ENCODE measurements around the gene PPP2R3A.

DNA sequence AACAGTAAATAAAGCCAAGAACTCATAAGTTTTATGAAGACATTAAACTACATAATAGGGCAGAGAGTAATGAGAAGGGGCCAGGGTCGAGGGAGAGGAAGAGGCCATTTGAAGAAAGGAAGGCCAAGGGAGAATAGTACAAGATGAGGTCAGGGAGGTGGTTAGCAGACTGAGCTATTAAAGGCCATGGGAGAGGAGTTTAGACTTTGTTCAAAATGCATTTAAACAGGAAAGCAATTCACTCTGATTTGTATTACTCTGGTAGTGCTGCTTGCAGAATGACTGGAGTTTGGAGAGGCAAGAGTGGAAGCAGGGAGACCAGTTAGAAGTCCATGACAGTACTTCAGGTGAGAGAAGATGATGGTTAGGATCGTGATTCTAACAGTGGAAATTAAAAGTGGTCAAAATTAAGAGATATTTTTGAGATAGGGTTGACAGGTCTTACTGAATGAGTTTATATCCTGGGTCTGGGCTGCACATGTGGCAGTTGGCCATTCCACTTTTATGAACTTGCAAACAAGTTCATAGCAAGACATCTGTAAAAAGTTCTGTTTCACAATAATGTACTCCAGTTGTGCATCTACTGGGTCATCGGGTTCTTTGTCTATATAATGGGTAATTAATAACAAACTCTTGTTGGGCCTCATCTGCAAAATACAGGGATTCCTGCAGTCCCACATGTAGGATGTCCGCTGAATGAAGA, 16.3 kb downstream of the PPP2R3A start:
- TF ChIP-seq, protein P1, sequence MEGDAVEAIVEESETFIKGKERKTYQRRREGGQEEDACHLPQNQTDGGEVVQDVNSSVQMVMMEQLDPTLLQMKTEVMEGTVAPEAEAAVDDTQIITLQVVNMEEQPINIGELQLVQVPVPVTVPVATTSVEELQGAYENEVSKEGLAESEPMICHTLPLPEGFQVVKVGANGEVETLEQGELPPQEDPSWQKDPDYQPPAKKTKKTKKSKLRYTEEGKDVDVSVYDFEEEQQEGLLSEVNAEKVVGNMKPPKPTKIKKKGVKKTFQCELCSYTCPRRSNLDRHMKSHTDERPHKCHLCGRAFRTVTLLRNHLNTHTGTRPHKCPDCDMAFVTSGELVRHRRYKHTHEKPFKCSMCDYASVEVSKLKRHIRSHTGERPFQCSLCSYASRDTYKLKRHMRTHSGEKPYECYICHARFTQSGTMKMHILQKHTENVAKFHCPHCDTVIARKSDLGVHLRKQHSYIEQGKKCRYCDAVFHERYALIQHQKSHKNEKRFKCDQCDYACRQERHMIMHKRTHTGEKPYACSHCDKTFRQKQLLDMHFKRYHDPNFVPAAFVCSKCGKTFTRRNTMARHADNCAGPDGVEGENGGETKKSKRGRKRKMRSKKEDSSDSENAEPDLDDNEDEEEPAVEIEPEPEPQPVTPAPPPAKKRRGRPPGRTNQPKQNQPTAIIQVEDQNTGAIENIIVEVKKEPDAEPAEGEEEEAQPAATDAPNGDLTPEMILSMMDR (conservative IDR thresholded peaks at IDR 0.05; ENCODE audit: low read depth in 2 of 2), result no peak
- TF ChIP-seq, protein P2, sequence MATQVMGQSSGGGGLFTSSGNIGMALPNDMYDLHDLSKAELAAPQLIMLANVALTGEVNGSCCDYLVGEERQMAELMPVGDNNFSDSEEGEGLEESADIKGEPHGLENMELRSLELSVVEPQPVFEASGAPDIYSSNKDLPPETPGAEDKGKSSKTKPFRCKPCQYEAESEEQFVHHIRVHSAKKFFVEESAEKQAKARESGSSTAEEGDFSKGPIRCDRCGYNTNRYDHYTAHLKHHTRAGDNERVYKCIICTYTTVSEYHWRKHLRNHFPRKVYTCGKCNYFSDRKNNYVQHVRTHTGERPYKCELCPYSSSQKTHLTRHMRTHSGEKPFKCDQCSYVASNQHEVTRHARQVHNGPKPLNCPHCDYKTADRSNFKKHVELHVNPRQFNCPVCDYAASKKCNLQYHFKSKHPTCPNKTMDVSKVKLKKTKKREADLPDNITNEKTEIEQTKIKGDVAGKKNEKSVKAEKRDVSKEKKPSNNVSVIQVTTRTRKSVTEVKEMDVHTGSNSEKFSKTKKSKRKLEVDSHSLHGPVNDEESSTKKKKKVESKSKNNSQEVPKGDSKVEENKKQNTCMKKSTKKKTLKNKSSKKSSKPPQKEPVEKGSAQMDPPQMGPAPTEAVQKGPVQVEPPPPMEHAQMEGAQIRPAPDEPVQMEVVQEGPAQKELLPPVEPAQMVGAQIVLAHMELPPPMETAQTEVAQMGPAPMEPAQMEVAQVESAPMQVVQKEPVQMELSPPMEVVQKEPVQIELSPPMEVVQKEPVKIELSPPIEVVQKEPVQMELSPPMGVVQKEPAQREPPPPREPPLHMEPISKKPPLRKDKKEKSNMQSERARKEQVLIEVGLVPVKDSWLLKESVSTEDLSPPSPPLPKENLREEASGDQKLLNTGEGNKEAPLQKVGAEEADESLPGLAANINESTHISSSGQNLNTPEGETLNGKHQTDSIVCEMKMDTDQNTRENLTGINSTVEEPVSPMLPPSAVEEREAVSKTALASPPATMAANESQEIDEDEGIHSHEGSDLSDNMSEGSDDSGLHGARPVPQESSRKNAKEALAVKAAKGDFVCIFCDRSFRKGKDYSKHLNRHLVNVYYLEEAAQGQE (IDR thresholded peaks at IDR 0.05; ENCODE audit: unreplicated experiment), result no peak
- TF ChIP-seq JUNB (IDR thresholded peaks at IDR 0.05; ENCODE audit: unreplicated experiment) (no peak), EZH2 (IDR thresholded peaks at IDR 0.05; ENCODE audit: low read depth, unreplicated experiment) (no peak), POLR2AphosphoS5 (IDR thresholded peaks at IDR 0.05; ENCODE audit: low read depth) (no peak), EZH2phosphoT487 (IDR thresholded peaks at IDR 0.05; ENCODE audit: unreplicated experiment) (no peak), CREB1 (CRISPR knock-in tag; IDR thresholded peaks at IDR 0.05; ENCODE audit: low read depth) (no peak), STAT1 (IDR thresholded peaks at IDR 0.05; ENCODE audit: unreplicated experiment) (no peak), NANOG (IDR thresholded peaks at IDR 0.05; ENCODE audit: borderline replicate concordance) (no peak), ZNF114 (CRISPR knock-in tag; IDR thresholded peaks at IDR 0.05) (no peak)
- TF ChIP-seq, protein P3, sequence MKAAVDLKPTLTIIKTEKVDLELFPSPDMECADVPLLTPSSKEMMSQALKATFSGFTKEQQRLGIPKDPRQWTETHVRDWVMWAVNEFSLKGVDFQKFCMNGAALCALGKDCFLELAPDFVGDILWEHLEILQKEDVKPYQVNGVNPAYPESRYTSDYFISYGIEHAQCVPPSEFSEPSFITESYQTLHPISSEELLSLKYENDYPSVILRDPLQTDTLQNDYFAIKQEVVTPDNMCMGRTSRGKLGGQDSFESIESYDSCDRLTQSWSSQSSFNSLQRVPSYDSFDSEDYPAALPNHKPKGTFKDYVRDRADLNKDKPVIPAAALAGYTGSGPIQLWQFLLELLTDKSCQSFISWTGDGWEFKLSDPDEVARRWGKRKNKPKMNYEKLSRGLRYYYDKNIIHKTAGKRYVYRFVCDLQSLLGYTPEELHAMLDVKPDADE (IDR thresholded peaks at IDR 0.05), result no peak
